Activated CD4-positive, alpha-beta T cell treated with anti-CD3 and anti-CD28 coated beads for 48 hours (primary cell): Measurements from ENCODE around the gene TMEM132A.

Source experiments
- DNase-seq: peaks from one replicate; pipeline ENCODE4 v3.0.0-alpha.2; 2020

Gene TMEM132A

DNA sequence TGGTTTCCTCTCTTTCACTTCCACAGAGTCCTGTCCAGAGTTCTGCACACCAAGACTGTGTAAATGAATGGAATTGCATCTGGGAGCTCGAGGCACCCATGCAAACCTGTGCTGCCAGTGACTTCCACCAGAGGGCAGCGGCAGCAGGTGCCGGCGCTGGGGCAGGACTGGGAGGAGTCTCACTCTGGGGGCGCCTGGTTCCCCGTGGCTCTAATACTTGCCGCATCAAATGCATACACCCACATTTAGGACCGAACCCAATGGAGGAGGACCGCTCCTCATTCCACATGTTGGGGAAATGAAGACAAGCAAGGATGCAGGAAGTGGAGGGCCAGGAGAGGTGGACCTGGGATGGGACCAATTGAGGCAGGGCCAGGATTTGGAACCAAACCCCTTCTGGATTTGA is 46.1 kb downstream of the TMEM132A start:
- peak; percentile 90 for DNase-seq

DNA sequence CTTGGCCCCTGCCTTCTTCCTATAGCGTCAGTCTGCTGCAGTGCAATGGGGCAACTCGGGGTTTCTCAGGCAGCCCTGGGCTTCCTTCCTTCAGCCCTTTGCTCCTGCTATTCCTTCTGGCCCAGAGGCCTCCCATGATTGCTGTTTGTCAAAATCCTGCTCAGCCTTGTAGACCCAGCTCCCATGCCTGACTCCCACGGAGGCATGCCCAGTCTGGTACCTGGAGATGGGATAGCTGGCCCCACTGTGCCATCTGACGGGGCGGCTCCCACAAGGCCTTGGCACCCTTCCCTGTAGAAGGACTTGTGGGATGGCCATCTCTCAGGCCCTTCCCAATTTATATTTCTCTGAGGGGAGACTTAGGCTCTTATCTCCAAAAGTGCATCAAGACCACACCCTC is 46.6 kb downstream of the TMEM132A start:
- DNase-seq = no peak

DNA sequence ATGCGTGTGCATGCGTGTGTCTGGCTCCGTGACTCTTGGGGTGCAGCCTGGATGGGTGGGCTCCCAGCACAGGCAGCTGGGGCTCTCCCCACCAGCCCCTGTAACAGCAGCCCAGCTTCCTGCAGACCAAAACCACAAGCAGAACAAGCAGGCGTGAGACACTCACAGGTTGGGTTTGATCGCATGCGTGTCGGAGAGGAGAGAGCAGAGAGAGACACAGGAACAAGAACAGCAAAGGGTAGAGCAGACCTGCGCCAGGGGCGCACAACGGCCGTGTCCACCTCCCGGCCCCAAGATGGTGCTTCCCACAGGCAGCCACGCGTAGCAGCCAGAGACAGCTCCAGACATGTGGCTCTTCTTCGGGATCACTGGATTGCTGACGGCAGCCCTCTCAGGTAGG is 47.3 kb downstream of the TMEM132A start, which contains the start of gene CD6:
CD6 (plus strand) TSS at position 161 of the 400 bp plus-strand sequence; CDS start at position 347, 186 bp downstream.
- peak; percentile 72 for DNase-seq

DNA sequence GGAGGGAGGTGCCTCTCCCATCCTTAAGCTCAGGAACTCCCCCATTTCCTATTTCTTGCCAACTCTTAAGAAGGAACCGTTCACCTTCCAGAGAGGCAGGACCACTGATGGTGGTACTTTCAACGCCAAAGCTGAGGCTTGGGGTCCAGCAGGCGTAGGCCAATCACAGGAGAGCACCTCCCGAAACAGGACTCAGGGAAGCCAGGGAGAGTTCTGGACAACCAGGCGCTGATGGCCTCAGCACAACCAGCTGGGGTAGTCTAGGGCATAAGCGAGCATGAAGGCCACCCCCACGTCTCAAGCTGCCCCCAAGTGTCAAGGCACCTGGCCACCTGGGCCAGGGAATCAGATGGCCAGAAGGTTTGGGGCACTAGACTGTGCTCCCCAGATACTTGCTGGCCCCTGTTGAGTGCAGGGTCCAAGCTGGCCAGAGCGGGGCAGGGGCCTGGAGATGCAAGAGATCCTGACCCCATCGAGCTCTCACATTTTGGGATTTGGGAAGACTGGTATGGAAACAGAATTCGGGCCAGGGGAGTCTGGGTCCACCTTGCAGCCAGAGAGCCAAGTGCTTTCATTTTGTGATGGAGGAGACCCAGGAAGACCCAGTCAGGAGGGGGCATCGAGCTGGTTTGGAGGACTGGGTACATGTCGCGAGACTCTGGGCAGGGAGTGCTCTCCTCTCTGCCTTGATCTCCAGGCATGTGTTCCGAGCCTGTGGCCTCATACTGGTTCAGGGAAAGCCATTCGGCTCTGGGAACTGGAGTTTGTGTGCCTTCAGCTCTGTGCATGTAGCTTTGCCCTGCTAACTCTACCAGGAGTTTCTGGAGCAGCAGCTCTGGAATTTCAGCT is 48.1 kb downstream of the TMEM132A start:
- peak; percentile 59 for DNase-seq

- DNase-seq = peak; percentile 47
Observed at GRCh38 chr11:60973699-60974098, 49.4 kb downstream of the TMEM132A start.

GRCh38 chr11:60974316-60974715 is 50.1 kb downstream of the TMEM132A start:
- DNase-seq = peak; percentile 53

- DNase-seq = peak; percentile 67
Observed at GRCh38 chr11:60974726-60975125, 50.5 kb downstream of the TMEM132A start.

GRCh38 chr11:60977224-60977623 is 53.0 kb downstream of the TMEM132A start:
- DNase-seq = no peak

GRCh38 chr11:60977836-60978235 is 53.6 kb downstream of the TMEM132A start:
- no peak for DNase-seq

DNA sequence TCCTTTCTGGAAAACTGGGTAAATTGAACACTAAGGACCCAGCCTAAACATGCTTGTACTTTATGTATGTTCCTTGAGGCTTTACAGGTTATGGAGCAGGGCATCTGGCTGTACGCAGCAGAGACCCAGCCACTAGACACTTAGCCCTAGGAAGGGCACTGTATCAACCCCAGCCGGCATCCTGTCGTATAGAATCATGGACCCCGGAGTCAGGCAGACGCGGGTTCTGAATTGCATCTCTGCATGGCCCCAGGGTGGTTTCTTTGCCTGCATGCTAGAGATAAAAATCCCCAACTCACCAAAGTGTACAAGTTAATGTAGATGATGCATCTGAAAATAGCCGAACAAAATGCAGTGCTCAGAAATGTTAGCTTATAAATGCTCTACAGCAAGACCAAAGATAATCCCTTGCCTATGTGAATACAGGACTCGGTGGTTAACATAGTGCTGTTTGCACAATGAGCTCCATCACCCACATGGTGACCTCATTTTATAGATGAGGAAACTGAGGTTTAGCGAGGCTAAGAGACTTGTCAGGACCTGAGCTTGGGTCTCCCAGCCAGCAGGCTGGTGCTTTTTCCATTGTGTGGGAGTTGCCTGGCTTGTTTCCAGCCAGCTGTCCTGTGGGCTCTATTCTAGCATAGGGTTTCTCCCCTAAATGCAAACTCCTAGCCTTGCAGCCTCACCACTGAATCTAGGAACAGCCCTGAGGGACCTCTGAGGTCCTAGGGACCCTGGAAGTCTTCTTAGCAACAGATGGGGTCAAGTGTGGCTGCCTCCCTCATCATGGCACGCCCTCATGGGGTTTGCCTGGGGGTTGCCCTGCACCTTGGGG is 54.5 kb downstream of the TMEM132A start:
- DNase-seq = peak; percentile 90

DNA sequence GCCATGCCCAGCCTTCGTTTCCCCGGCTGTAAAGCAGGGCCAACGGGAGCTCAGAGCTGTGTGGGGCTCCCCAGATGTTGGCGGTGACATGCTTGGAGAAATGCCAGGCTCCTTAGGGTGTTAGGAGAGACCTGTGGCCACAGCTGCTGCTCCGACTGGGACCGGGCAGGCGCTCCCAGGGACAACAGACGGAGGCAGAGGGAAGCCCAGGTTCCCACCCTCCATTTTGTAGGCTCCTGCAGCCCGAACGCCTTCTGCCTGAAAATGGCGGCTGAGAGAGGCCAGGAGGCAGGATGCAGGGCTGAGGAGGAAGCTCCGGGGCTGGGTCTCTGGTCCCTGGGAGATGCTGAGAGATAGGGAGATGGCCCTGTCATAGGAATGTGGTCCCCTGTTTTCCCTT is 57.3 kb downstream of the TMEM132A start:
- peak; percentile 62 for DNase-seq

- DNase-seq = peak; percentile 58
Observed at GRCh38 chr11:60982184-60982583, 57.9 kb downstream of the TMEM132A start.

- peak; percentile 52 for DNase-seq
Observed at GRCh38 chr11:60984149-60984548, 59.9 kb downstream of the TMEM132A start.

DNA sequence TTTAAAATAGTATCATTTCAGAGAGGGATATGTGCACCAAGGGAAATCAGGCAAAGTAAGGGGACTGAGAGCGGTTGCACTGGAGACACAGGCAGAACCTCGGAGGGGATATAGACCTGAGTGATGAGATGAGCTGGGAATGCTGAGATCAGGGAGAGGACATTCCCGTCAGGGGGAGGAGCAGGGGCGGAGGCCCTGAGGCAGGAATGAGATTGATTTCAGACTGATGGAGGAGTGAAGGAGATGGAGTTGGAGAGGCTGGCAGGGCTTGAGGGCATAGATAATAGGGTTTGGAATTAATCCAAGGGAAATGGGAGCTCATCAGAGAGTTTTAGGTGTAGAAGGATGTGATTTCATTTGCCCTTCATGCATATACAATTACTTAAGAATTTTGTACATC is 60.4 kb downstream of the TMEM132A start:
- DNase-seq = no peak

GRCh38 chr11:60985501-60985900 is 61.2 kb downstream of the TMEM132A start:
- DNase-seq = peak; percentile 47

DNA sequence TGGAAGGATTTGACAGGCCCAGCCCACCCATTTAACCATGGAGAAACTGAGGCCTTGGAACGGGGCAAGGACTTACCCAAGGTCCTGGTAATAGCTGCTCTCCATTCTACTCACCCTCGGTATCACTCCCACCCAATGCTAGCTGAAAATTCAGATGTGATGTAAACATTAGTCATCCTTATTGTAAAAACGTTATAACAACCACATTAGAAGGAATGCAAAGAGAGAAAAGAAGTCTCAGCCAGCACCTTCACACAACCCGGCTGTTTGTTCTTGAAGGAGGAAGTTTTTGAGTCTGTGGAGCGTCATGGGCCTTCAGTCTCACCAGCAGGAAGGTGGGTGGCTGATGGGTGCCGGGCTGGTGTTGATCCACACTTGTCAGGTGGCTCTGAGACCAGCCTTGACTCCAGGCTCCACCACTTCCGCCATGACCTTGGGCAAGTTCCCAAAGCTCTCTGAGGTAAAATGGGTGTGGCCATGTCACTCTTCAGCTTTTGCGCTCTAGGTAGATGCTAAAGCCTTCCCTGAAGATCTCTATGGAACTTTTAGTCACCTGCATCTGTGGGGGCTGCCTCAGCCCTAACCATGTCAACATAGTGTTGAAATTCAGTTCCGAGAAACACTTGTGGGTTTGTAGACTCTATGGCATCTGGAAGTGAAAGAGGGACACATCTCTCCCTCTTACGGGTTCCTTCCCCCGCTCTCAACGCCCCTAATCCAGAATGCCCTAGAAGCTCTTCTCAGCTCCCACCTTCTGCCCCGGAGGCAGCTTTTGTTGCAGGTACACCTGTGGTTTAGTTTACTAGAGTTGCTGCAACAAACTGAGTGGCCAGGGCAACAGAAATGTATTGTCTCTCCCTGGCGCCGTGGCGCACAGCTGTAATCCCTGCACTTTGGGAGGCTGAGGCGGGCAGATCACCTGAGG is 62.0 kb downstream of the TMEM132A start:
- peak; percentile 94 for DNase-seq
